Astrocyte of the spinal cord (primary cell): ENCODE data around the gene LRRIQ4.

Source experiments
- DNase-seq: peaks from one replicate; pipeline ENCODE4 v3.0.0; 2011; ENCODE audit warnings: low read depth, low spot score
- H3K4me3 ChIP-seq: 2 replicates; pipeline ENCODE4 v1.5.1; 2011; ENCODE audit warnings: low read depth, mild to moderate bottlenecking, low read length, moderate library complexity
- in situ Hi-C: cut with HindIII; loops from 2 replicates; pipeline ENCODE4 v1.10.0; 2017; ENCODE audit warnings: low sequenced_read_pairs
- TF ChIP-seq, protein P1 (sequence below): IDR thresholded peaks from 2 replicates; pipeline ENCODE4 v1.5.1; 2012; ENCODE audit warnings: low read depth, mild to moderate bottlenecking, low read length, inconsistent platforms

Gene LRRIQ4

DNA sequence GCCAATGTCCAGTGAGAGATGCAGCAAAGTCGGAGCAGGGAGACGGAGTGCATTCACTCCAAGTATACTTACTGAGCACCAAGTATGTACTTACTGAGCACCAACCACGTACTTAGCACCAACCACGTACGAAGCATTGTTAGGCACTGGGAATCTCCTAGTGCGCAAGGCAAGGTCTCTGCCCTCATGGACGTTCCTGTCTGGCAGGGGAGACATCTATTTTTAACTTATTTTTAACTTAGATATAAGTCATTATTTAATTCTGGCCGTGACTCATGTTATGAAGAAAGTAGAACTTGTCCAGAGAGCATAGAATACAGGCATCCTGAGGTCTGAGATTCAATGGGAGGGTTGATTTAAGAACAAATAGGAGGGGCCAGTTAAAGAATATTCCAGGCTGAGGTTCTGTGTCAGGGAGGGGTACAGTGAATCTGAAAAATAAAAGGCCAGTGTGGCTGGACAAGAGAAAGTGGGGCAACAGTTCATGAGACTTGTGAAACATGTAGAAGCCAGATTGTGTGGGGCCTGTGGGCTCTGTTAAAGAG lies 66.4 kb downstream of the LRRIQ4 start:
- in situ Hi-C loops: no loop called here
- H3K4me3 ChIP-seq: no peak overlapping the region
- TF ChIP-seq, protein P1, sequence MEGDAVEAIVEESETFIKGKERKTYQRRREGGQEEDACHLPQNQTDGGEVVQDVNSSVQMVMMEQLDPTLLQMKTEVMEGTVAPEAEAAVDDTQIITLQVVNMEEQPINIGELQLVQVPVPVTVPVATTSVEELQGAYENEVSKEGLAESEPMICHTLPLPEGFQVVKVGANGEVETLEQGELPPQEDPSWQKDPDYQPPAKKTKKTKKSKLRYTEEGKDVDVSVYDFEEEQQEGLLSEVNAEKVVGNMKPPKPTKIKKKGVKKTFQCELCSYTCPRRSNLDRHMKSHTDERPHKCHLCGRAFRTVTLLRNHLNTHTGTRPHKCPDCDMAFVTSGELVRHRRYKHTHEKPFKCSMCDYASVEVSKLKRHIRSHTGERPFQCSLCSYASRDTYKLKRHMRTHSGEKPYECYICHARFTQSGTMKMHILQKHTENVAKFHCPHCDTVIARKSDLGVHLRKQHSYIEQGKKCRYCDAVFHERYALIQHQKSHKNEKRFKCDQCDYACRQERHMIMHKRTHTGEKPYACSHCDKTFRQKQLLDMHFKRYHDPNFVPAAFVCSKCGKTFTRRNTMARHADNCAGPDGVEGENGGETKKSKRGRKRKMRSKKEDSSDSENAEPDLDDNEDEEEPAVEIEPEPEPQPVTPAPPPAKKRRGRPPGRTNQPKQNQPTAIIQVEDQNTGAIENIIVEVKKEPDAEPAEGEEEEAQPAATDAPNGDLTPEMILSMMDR: no peak
- no peak for DNase-seq

DNA sequence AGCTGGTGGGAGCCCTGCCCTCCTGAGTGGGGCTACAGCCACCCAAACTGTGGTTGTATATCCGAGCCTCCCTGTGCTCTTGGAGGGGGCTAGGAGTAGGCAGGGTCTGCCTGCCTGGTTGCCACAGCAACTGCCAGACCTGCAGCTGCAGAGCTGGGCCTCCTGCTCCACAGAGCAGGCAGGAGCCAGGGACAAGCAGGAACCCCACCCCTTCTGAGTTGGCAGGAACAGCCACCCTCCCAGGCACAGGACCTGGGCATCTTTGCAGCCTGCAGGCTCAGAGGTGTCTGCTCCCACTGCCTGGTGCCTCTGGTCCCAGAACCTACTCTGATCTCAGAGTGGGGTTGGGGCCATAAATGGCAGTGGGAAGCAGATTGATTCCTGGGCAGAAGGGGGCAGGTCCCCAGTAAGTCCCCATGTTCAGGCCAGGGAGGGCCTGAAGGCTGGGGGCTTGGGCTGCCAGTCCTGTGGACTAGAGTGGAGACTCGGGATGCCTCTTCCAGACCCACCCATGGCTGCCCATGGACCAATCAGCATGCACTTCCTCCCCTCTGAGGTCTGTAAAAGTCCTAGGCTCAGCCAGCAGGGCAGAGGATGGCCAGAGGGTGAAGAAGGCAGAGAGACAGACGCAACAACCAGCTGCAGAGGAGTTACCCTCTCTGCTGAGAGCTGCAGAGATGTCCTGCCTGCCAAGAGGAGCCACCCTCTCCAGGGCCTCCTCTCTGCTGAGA lies 67.3 kb downstream of the LRRIQ4 start:
- TF ChIP-seq, protein P1: no peak
- no peak for DNase-seq
- in situ Hi-C loops: no loop called here
- H3K4me3 ChIP-seq: no peak overlapping the region

DNA sequence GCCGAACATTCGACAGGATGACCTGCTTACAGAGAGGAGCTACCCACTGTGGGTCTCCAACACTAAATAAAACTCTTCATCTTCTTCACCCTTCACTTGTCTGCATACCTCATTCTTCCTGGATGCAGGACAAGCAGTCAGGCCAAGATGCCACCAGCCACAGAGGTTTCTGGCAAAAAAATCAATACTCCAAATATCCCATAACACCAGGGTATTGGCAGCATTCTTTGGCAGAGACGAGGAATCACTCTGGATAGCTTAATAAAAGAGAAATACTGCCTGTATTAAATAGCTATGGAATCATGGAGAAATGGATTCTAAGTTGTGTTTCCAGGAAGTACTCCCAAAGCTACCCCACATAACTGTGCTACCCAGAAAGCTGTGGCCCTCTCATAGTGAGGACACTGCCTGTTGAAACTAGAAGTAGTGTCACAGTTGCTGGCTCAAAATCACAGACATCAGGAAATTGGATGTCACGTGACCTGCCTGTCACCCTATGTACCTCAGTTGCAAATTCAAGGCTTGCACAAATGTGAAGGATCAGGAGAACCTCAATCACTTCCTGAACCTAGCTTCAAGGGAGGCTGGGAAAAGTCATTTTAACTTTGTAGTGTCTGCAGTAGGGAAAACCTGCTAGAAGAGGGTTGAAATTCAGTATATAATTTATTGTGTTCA lies 68.0 kb downstream of the LRRIQ4 start:
- no peak for DNase-seq

DNA sequence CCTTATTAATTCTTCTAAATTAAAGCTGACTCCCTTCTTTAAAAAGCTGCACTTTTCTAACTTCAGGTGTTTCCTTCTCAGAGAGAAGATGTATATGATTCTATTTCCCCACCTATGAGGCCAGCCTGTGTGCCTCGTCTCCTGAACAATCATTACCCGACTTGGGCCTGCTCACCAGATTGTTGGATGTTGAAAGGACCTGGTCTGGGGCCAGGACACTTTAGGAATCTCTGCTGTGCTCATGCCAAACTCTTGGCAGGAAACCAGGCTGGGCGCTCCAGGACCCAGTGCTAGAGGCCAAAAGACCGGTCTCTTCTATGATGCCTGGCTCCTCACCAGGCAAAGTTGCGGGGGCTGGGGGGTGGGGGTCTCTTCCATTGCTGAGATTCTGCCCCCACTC lies 74.0 kb downstream of the LRRIQ4 start:
- H3K4me3 ChIP-seq: no peak overlapping the region
- DNase-seq: peak; percentile 22
- TF ChIP-seq, protein P1: no peak
- in situ Hi-C loops: no loop called here

More for the DNA sequence above, 68.0 kb downstream of the LRRIQ4 start:
- in situ Hi-C loops: no loop called here
- TF ChIP-seq, protein P1: no peak
- H3K4me3 ChIP-seq: no peak overlapping the region
